ENCODE results near the gene CLIP4. TPM values are rescaled to one million over a fixed set of nuclear protein-coding genes. Genes with fewer than 3 reads are reported as not detected.

CLIP4 gene
- total RNA-seq: 10 to 100 TPM; 11.9 to 37.8 (median 22.5) TPM

GRCh38 chr2:29114946-29115609 lies at the start of gene CLIP4:
Gene CLIP4 (plus strand): TSS chr2:29115415. CDS start chr2:29121389, 5,974 bp downstream.
- DNase-seq: peak; percentile 42
- TF ChIP-seq POLR2A (IDR thresholded peaks at IDR 0.05) (peak; percentile 5), CTCF (IDR thresholded peaks at IDR 0.05) (no peak)

GRCh38 chr2:29066271-29066860 lies 48.8 kb upstream of the CLIP4 start:
- intact Hi-C loops (cut with DNase I; ENCODE audit: low total_unique reads): no loop called here
- Histone ChIP-seq H3K36me3 (no peaks in the 10 kb centered on the region), H3K9me3 (no peaks in the 10 kb centered on the region), H3K4me3 (no peak overlapping the region), H3K27me3 (no peaks in the 10 kb centered on the region), H3K4me1 (peaks cover 0 to 16% (median 2%) of the 10 kb centered on the region in 4 donors), H3K27ac (peak overlapping the region in 1 of 4 donors; percentile 72)
- TF ChIP-seq CTCF (IDR thresholded peaks at IDR 0.05): no peak
- TF ChIP-seq EP300 (IDR thresholded peaks at IDR 0.05; ENCODE audit: low read depth): no peak
- no peak for TF ChIP-seq POLR2AphosphoS5 (IDR thresholded peaks at IDR 0.05)
- in situ Hi-C loops (cut with MboI; ENCODE audit: low pct_ligation_motif_present in 1 of 4, low pct_unique_long_range_greater_than_20kb in 1 of 4, low sequenced_read_pairs in 3 of 4): no loop called here
- DNase-seq: no peak
- WGBS, 2 donors (ENCODE audit: low coverage in 1 of 2): 83 to 100% methylated on average over 2 to 8 of the region's 8 CpGs

More at GRCh38 chr2:29114946-29115609, at the start of gene CLIP4:
- H3K36me3 ChIP-seq: no peaks in the 10 kb centered on the region
- H3K4me1 ChIP-seq: peaks cover 0 to 20% (median 5%) of the 10 kb centered on the region in 4 donors
- in situ Hi-C loops (cut with MboI; ENCODE audit: low pct_ligation_motif_present in 1 of 4, low pct_unique_long_range_greater_than_20kb in 1 of 4, low sequenced_read_pairs in 3 of 4): no loop called here
- H3K4me3 ChIP-seq: peak within 1 kb of the TSS; percentile 50 to 84 (median 60)
- no peaks in the 10 kb centered on the region for H3K9me3 ChIP-seq
- intact Hi-C loops (cut with DNase I; ENCODE audit: low total_unique reads): loop anchor here (10.0 kb wide), 1 partner anchor 130 kb away; the partner anchor contains the start of gene TOGARAM2
- H3K27ac ChIP-seq: peak within 1 kb of the TSS; percentile 87 to 92 (median 90)
- WGBS, 2 donors (ENCODE audit: low coverage in 1 of 2): 28% methylated on average over 56 of the region's 76 CpGs; no CpG with 5 or more reads in 1 of the 2 donors
- no peaks in the 10 kb centered on the region for H3K27me3 ChIP-seq

DNA sequence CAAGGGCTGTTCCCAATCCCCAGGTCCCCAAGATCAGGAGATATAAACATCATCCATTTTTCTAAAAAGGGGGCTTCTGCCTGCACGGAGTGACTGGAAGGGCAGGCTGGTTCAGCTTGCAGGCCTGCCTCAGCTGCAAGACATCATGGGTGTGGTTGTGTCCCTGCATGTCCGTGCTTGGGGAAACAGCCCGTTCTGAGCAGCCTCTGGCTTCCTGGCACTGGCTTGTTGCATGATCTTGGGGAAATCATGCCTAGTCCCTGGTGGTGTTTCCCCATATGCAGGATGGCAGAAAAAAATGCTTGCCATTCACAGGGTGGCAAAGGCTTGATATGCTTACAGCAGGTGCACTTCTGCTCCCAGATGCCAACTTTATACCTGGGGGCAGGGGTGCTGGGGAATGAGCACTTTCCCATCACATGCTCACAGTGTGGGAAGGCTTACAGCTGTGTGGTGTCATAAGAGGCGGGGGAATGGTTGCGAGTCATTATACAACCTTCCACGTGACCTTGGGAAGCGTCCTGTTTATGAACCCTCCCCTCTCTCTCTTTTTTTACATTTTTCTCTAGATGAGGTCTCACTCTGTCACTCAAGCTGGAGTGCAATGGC lies 48.1 kb upstream of the CLIP4 start:
- Histone ChIP-seq H3K27ac (peak overlapping the region in 1 of 4 donors; percentile 72), H3K36me3 (no peaks in the 10 kb centered on the region), H3K4me1 (peaks cover 0 to 16% (median 2%) of the 10 kb centered on the region in 4 donors), H3K9me3 (no peaks in the 10 kb centered on the region), H3K4me3 (no peak overlapping the region), H3K27me3 (no peaks in the 10 kb centered on the region)
- WGBS, 2 donors (ENCODE audit: low coverage in 1 of 2): 17 to 62% methylated on average over 2 to 7 of the region's 7 CpGs
- in situ Hi-C loops (cut with MboI; ENCODE audit: low pct_ligation_motif_present in 1 of 4, low pct_unique_long_range_greater_than_20kb in 1 of 4, low sequenced_read_pairs in 3 of 4): no loop called here
- TF ChIP-seq POLR2AphosphoS5 (IDR thresholded peaks at IDR 0.05) (no peak), POLR2A (IDR thresholded peaks at IDR 0.05) (no peak), EP300 (IDR thresholded peaks at IDR 0.05; ENCODE audit: low read depth) (no peak)
- intact Hi-C loops (cut with DNase I; ENCODE audit: low total_unique reads): no loop called here
- no peak for DNase-seq

- H3K27me3 ChIP-seq: no peaks in the 10 kb centered on the region
- no peak for DNase-seq
- intact Hi-C loops (cut with DNase I; ENCODE audit: low total_unique reads) (no loop called here), in situ Hi-C loops (cut with MboI; ENCODE audit: low pct_ligation_motif_present in 1 of 4, low pct_unique_long_range_greater_than_20kb in 1 of 4, low sequenced_read_pairs in 3 of 4) (no loop called here)
- H3K27ac ChIP-seq: no peak overlapping the region
- H3K9me3 ChIP-seq: no peaks in the 10 kb centered on the region
- no peak overlapping the region for H3K4me3 ChIP-seq
- TF ChIP-seq CTCF (IDR thresholded peaks at IDR 0.05) (no peak), POLR2A (IDR thresholded peaks at IDR 0.05) (no peak), EP300 (IDR thresholded peaks at IDR 0.05; ENCODE audit: low read depth) (no peak), POLR2AphosphoS5 (IDR thresholded peaks at IDR 0.05) (no peak)
- H3K4me1 ChIP-seq: peaks cover 0 to 9% (median 2%) of the 10 kb centered on the region in 4 donors
- WGBS, 2 donors (ENCODE audit: low coverage in 1 of 2): 72 to 75% methylated on average over 3 to 7 of the region's 7 CpGs
- no peaks in the 10 kb centered on the region for H3K36me3 ChIP-seq
Measured at GRCh38 chr2:29068513-29068912, 46.7 kb upstream of the CLIP4 start.

All from transverse colon (tissue), 4 donors.